H9 (cell line): ENCODE data around the gene SSBP3. TPM values are rescaled to one million over a fixed set of nuclear protein-coding genes. Genes with fewer than 3 reads are reported as not detected.

ENCODE experiments used
- DNase-seq: peaks from one replicate; pipeline ENCODE4 v3.0.0-alpha.2; 2017
- H2AFZ ChIP-seq: one replicate; pipeline ENCODE4 v1.6.1; 2013; ENCODE audit warnings: mild to moderate bottlenecking, low read length, control low read depth, moderate library complexity
- H2AK5ac ChIP-seq: 2 replicates; pipeline ENCODE4 v1.6.1; 2013; ENCODE audit warnings: low read length, control low read depth, mixed read lengths; ENCODE audit not compliant: insufficient read length
- H2BK120ac ChIP-seq: one replicate; pipeline ENCODE4 v1.6.1; 2013; ENCODE audit warnings: low read depth, mild to moderate bottlenecking, low read length, control low read depth, inconsistent platforms; ENCODE audit not compliant: poor library complexity, severe bottlenecking
- H2BK12ac ChIP-seq: 2 replicates; pipeline ENCODE4 v1.6.1; 2013; ENCODE audit warnings: low read length, control low read depth, mixed read lengths, low read depth; ENCODE audit not compliant: insufficient read length
- H2BK15ac ChIP-seq: 2 replicates; pipeline ENCODE4 v1.6.1; 2013; ENCODE audit warnings: low read depth, low read length, control low read depth
- H2BK20ac ChIP-seq: one replicate; pipeline ENCODE4 v1.6.1; 2013; ENCODE audit warnings: low read depth, mild to moderate bottlenecking, low read length, control low read depth, inconsistent platforms; ENCODE audit not compliant: poor library complexity, severe bottlenecking
- H2BK5ac ChIP-seq: 2 replicates; pipeline ENCODE4 v1.6.1; 2013; ENCODE audit warnings: low read length, control low read depth, mixed read lengths; ENCODE audit not compliant: insufficient read length
- H3K14ac ChIP-seq: 2 replicates; pipeline ENCODE4 v1.6.1; 2013; ENCODE audit warnings: low read length, control low read depth; ENCODE audit not compliant: insufficient read depth
- H3K18ac ChIP-seq: 2 replicates; pipeline ENCODE4 v1.6.1; 2013; ENCODE audit warnings: low read depth, mild to moderate bottlenecking, mixed read lengths, low read length, control low read depth; ENCODE audit not compliant: insufficient read length
- H3K23ac ChIP-seq: 2 replicates; pipeline ENCODE4 v1.6.1; 2013; ENCODE audit warnings: low read length, control low read depth, mixed read lengths, low read depth; ENCODE audit not compliant: insufficient read length
- H3K23me2 ChIP-seq: 2 replicates; pipeline ENCODE4 v1.6.1; 2013; ENCODE audit warnings: low read depth, mild to moderate bottlenecking, mixed read lengths, low read length, control low read depth; ENCODE audit not compliant: insufficient read length, poor library complexity, severe bottlenecking
- H3K27ac ChIP-seq: 2 replicates; pipeline ENCODE4 v1.5.1; 2013; ENCODE audit warnings: low read length, control low read depth, mixed read lengths, low read depth; ENCODE audit not compliant: insufficient read length
- H3K27me3 ChIP-seq: 2 replicates; pipeline ENCODE4 v1.6.1; 2013; ENCODE audit warnings: low read length, control low read depth, inconsistent platforms; ENCODE audit not compliant: insufficient read depth
- H3K4ac ChIP-seq: 2 replicates; pipeline ENCODE4 v1.6.1; 2013; ENCODE audit warnings: low read depth, mild to moderate bottlenecking, control low read depth, inconsistent platforms, low read length, moderate library complexity
- H3K4me1 ChIP-seq: 2 replicates; pipeline ENCODE4 v1.6.1; 2013; ENCODE audit warnings: low read length, control low read depth, inconsistent platforms; ENCODE audit not compliant: insufficient read depth
- H3K4me2 ChIP-seq: 2 replicates; pipeline ENCODE4 v1.6.1; 2013; ENCODE audit warnings: low read length, control low read depth, mixed read lengths; ENCODE audit not compliant: insufficient read length, insufficient read depth
- H3K56ac ChIP-seq: 2 replicates; pipeline ENCODE4 v1.6.1; 2013; ENCODE audit warnings: low read depth, mild to moderate bottlenecking, mixed read lengths, low read length, control low read depth; ENCODE audit not compliant: insufficient read length
- H3K79me1 ChIP-seq: 2 replicates; pipeline ENCODE4 v1.6.1; 2013; ENCODE audit warnings: low read depth, mild to moderate bottlenecking, moderate library complexity, low read length, control low read depth, inconsistent platforms; ENCODE audit not compliant: insufficient read depth, poor library complexity, severe bottlenecking
- H3K79me2 ChIP-seq: 2 replicates; pipeline ENCODE4 v1.6.1; 2013; ENCODE audit warnings: low read length, control low read depth, inconsistent platforms; ENCODE audit not compliant: insufficient read depth
- H3K9ac ChIP-seq: 2 replicates; pipeline ENCODE4 v1.6.1; 2013; ENCODE audit warnings: low read length, control low read depth, mixed read lengths; ENCODE audit not compliant: insufficient read length; ENCODE audit errors: extremely low read depth
- H3K9me3 ChIP-seq: one replicate; pipeline ENCODE4 v1.6.1; 2013; ENCODE audit warnings: low read depth, low read length, inconsistent platforms; ENCODE audit not compliant: control insufficient read depth
- H3T11ph ChIP-seq: one replicate; pipeline ENCODE4 v1.6.1; 2013; ENCODE audit warnings: mild to moderate bottlenecking, low read length, control low read depth, inconsistent platforms
- H4K20me1 ChIP-seq: one replicate; pipeline ENCODE4 v1.6.1; 2013; ENCODE audit not compliant: control insufficient read depth, insufficient read length, insufficient read depth
- H4K5ac ChIP-seq: 2 replicates; pipeline ENCODE4 v1.6.1; 2013; ENCODE audit warnings: low read depth, mild to moderate bottlenecking, mixed read lengths, low read length, control low read depth; ENCODE audit not compliant: insufficient read length
- H4K8ac ChIP-seq: replicated peaks from 2 replicates; pipeline ENCODE4 v1.6.1; 2013; ENCODE audit warnings: low read length, control low read depth, mixed read lengths, low read depth; ENCODE audit not compliant: insufficient read length
- H4K91ac ChIP-seq: 2 replicates; pipeline ENCODE4 v1.6.1; 2013; ENCODE audit warnings: low read depth, mild to moderate bottlenecking, moderate library complexity, mixed read lengths, low read length, control low read depth; ENCODE audit not compliant: insufficient read length
- H3K27ac Mint-ChIP-seq, 3 experiments: 2 replicates in 2 of 3; 3 replicates in 1 of 3; pipeline ENCODE4 v1.8.0; 2020 to 2021; ENCODE audit warnings: mixed read lengths in 3 of 3, mild to moderate bottlenecking in 1 of 3, moderate library complexity in 1 of 3
- H3K27me3 Mint-ChIP-seq: 2 replicates; pipeline ENCODE4 v1.8.0; 2021; ENCODE audit warnings: low read depth, mild to moderate bottlenecking, moderate library complexity, mixed read lengths
- H3K36me3 Mint-ChIP-seq, 3 experiments: 2 replicates in 2 of 3; 3 replicates in 1 of 3; pipeline ENCODE4 v1.8.0; 2020 to 2021; ENCODE audit warnings: low read depth in 3 of 3, mixed read lengths in 3 of 3; ENCODE audit not compliant: insufficient read depth in 1 of 3
- H3K4me1 Mint-ChIP-seq, 2 experiments: 2 replicates each; pipeline ENCODE4 v1.8.0; 2020; ENCODE audit warnings: mixed read lengths in 2 of 2
- H3K4me3 Mint-ChIP-seq, 2 experiments: 2 replicates in 1 of 2; 3 replicates in 1 of 2; pipeline ENCODE4 v1.8.0; 2020 to 2021; ENCODE audit warnings: mild to moderate bottlenecking in 2 of 2, mixed read lengths in 2 of 2, moderate library complexity in 1 of 2
- H3K9me3 Mint-ChIP-seq, 2 experiments: 2 replicates in 1 of 2; 3 replicates in 1 of 2; pipeline ENCODE4 v1.8.0; 2020; ENCODE audit warnings: mild to moderate bottlenecking in 2 of 2, mixed read lengths in 2 of 2, moderate library complexity in 1 of 2
- WGBS: extraction: QIAGEN DNeasy Blood & Tissue Kit; methylation state at CpG from one replicate; pipeline ENCODE4 v1.1.7; 2013; ENCODE audit warnings: missing lambda C conversion rate, low lambda C conversion rate, mixed read lengths; ENCODE audit not compliant: insufficient read length; ENCODE audit errors: extremely low coverage; 5-methylcytosine and 5-hydroxymethylcytosine counted together
- total RNA-seq: library from RNA; stranded (reverse); gene quantifications from 2 replicates; pipeline ENCODE4 v1.2.1, GENCODE V29; 2021
- TF ChIP-seq, protein P1 (sequence below): fragments of 200-600 bp; sonication (generic); conservative IDR thresholded peaks from 3 replicates; pipeline ENCODE4 v1.8.0; 2021; ENCODE audit warnings: antibody characterized with exemption, mild to moderate bottlenecking

SSBP3 gene
- total RNA-seq, 1 experiment from 2014 or later: 126 TPM

DNA sequence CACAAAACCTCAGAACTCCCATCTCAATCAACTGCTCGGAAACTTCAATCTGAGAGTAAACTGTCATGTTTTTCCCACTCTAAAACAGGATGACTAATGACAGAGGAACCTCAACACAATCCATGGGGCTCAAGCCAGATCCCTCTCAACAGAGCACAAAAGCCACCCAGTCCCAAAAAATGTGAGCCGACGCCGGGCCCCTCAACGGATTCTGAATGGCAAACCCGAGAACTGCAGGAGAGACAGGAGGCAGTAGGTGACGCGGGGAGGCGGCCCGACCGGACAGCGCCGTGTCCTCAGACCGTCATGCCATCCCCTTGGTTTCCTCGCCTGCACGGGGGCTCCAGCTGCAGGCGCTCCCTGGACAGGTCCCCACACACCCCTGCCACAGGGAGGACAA is 53.4 kb downstream of the SSBP3 start:
- H3K23ac ChIP-seq: no peak overlapping the region
- H2BK20ac ChIP-seq: no peak overlapping the region
- H2AK5ac ChIP-seq: no peak overlapping the region
- Mint-ChIP-seq H3K4me1 (peaks cover 81 to 94% of the 10 kb centered on the region in 2 experiments), H3K27me3 (no peaks in the 10 kb centered on the region), H3K4me3 (no peak overlapping the region), H3K9me3 (no peaks in the 10 kb centered on the region), H3K36me3 (peaks cover 5 to 24% (median 11%) of the 10 kb centered on the region in 3 experiments; a peak in 6 of 7 replicates), H3K27ac (peak overlapping the region in 2 of 3 experiments; percentile 24 to 46; a peak in 4 of 7 replicates)
- no peak overlapping the region for H4K5ac ChIP-seq
- H3T11ph ChIP-seq: no peak overlapping the region
- H3K9ac ChIP-seq: no peak overlapping the region
- no peak overlapping the region for H3K14ac ChIP-seq
- TF ChIP-seq, protein P1, sequence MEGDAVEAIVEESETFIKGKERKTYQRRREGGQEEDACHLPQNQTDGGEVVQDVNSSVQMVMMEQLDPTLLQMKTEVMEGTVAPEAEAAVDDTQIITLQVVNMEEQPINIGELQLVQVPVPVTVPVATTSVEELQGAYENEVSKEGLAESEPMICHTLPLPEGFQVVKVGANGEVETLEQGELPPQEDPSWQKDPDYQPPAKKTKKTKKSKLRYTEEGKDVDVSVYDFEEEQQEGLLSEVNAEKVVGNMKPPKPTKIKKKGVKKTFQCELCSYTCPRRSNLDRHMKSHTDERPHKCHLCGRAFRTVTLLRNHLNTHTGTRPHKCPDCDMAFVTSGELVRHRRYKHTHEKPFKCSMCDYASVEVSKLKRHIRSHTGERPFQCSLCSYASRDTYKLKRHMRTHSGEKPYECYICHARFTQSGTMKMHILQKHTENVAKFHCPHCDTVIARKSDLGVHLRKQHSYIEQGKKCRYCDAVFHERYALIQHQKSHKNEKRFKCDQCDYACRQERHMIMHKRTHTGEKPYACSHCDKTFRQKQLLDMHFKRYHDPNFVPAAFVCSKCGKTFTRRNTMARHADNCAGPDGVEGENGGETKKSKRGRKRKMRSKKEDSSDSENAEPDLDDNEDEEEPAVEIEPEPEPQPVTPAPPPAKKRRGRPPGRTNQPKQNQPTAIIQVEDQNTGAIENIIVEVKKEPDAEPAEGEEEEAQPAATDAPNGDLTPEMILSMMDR: no peak
- no peaks in the 10 kb centered on the region for H3K23me2 ChIP-seq
- no peak for DNase-seq
- H4K91ac ChIP-seq: no peak overlapping the region
- no peaks in the 10 kb centered on the region for H4K20me1 ChIP-seq
- no CpG with 5 or more reads among the region's 17 CpGs for WGBS
- no peak overlapping the region for H2BK15ac ChIP-seq
- no peak overlapping the region for H3K56ac ChIP-seq
- H3K27ac ChIP-seq: no peak overlapping the region
- peaks cover 16% of the 10 kb centered on the region for H3K79me1 ChIP-seq
- H2BK5ac ChIP-seq: no peak overlapping the region
- H3K4ac ChIP-seq: no peak overlapping the region
- no peak overlapping the region for H2BK12ac ChIP-seq
- H2AFZ ChIP-seq: no peak overlapping the region
- H4K8ac ChIP-seq: no peak overlapping the region
- peaks cover 27% of the 10 kb centered on the region; the same call in 1 of the 2 replicates for H3K79me2 ChIP-seq
- no peaks in the 10 kb centered on the region for H3K9me3 ChIP-seq
- no peak overlapping the region for H3K18ac ChIP-seq
- H3K4me1 ChIP-seq: peaks cover 17% of the 10 kb centered on the region; the same call in 1 of the 2 replicates
- no peaks in the 10 kb centered on the region for H3K27me3 ChIP-seq
- H3K4me2 ChIP-seq: no peak overlapping the region
- H2BK120ac ChIP-seq: no peak overlapping the region
